Lower leg skin (tissue), 3 donors: Measurements from ENCODE around the gene CTBP2.

Experiments used
- POLR2A ChIP-seq, 2 donors: fragments of 450-650 bp; IDR thresholded peaks; one replicate each; pipeline ENCODE4 v1.6.1; 2016 to 2017; ENCODE audit warnings: antibody characterized with exemption in 2 of 2, mild to moderate bottlenecking in 1 of 2, moderate library complexity in 1 of 2
- TF ChIP-seq, protein P1 (sequence below), 3 donors: fragments of 450-650 bp; IDR thresholded peaks; one replicate each; pipeline ENCODE4 v1.5.1; 2016; ENCODE audit warnings: antibody characterized with exemption in 3 of 3, mild to moderate bottlenecking in 3 of 3, moderate library complexity in 2 of 3

DNA sequence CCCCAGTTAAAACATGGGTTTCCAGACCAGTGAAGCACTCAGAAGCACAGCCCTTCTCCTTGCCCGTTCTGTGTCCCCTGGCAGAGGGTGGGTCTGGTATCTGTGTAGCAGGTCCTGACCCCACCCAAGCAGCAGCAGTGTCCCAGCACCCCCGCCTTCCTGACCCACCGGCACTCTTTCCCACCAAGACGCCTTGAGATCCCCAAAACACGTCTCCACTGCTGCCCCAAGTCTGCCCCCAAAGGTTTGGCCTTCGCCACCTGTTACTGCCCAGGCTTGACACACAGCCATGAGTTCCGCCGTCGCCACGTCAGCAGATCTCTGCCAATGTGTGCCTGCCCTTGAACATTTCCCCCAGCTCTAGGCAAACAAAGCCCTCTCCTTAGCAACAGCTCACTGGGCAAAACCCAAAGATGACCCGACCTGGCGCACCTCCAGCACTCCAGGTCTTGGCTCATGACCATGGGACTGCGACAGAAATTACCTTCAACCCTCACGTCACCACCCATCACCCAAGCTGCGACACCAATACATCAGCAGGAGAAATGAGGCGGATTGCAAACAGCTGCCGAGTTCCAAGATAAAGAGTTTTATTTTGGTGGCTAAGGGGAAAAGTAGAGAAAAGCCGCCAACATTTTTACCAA, 75.6 kb downstream of the CTBP2 start:
- TF ChIP-seq, protein P1, sequence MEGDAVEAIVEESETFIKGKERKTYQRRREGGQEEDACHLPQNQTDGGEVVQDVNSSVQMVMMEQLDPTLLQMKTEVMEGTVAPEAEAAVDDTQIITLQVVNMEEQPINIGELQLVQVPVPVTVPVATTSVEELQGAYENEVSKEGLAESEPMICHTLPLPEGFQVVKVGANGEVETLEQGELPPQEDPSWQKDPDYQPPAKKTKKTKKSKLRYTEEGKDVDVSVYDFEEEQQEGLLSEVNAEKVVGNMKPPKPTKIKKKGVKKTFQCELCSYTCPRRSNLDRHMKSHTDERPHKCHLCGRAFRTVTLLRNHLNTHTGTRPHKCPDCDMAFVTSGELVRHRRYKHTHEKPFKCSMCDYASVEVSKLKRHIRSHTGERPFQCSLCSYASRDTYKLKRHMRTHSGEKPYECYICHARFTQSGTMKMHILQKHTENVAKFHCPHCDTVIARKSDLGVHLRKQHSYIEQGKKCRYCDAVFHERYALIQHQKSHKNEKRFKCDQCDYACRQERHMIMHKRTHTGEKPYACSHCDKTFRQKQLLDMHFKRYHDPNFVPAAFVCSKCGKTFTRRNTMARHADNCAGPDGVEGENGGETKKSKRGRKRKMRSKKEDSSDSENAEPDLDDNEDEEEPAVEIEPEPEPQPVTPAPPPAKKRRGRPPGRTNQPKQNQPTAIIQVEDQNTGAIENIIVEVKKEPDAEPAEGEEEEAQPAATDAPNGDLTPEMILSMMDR (IDR thresholded peaks at IDR 0.05) = no peak
- no peak for TF ChIP-seq POLR2A (IDR thresholded peaks at IDR 0.05)
